BLaER1 treated with 17β-estradiol and CSF1 and Interleukin-3, amounts not matched to agents 10 nM and 100 nM (cell line): ENCODE measurements around the gene SYN1.

ENCODE experiments used
- H3K27ac ChIP-seq, 11 experiments: shearing (Covaris generic); formaldehyde crosslinking; 2 replicates each; pipeline ENCODE4 v1.8.1; 2022
- H3K27me3 ChIP-seq, 11 experiments: shearing (Covaris generic); formaldehyde crosslinking; 2 replicates each; pipeline ENCODE4 v1.8.1; 2022
- H3K36me3 ChIP-seq, 11 experiments: shearing (Covaris generic); formaldehyde crosslinking; 2 replicates each; pipeline ENCODE4 v1.8.1; 2022
- H3K4me1 ChIP-seq, 10 experiments: shearing (Covaris generic); formaldehyde crosslinking; 2 replicates each; pipeline ENCODE4 v1.8.1; 2022
- H3K4me2 ChIP-seq, 11 experiments: shearing (Covaris generic); formaldehyde crosslinking; 2 replicates each; pipeline ENCODE4 v1.8.1; 2022
- H3K4me3 ChIP-seq, 10 experiments: shearing (Covaris generic); formaldehyde crosslinking; 2 replicates each; pipeline ENCODE4 v1.8.1; 2022
- H3K9ac ChIP-seq, 11 experiments: shearing (Covaris generic); formaldehyde crosslinking; 2 replicates each; pipeline ENCODE4 v1.8.1; 2022
- H3K9me3 ChIP-seq, 11 experiments: shearing (Covaris generic); formaldehyde crosslinking; replicated peaks in 1 of 11; 2 replicates each; pipeline ENCODE4 v1.8.1; 2022
- H4K20me1 ChIP-seq, 11 experiments: shearing (Covaris generic); formaldehyde crosslinking; 2 replicates each; pipeline ENCODE4 v1.8.1; 2022
- Cebpa-rat ChIP-seq, 11 experiments: shearing (Covaris generic); IDR thresholded peaks; 2 replicates each; pipeline ENCODE4 v1.8.1; 2022

The SYN1 gene

GRCh38 chrX:47645530-47645929 lies 25.9 kb upstream of the SYN1 start:
- no peak for TF ChIP-seq Cebpa-rat (IDR thresholded peaks at IDR 0.05)
- Histone ChIP-seq H3K4me1 (peaks cover 20 to 36% (median 27%) of the 10 kb centered on the region in 10 experiments), H3K27ac (no peak overlapping the region), H3K9ac (no peak overlapping the region), H3K9me3 (peaks cover 8 to 20% (median 10%) of the 10 kb centered on the region in 11 experiments; a peak in 21 of 22 replicates), H3K4me3 (no peak overlapping the region), H4K20me1 (peaks cover 10 to 65% (median 29%) of the 10 kb centered on the region in 11 experiments; a peak in 20 of 22 replicates), H3K36me3 (peaks cover 10 to 23% (median 18%) of the 10 kb centered on the region in 11 experiments), H3K4me2 (peak overlapping the region in 1 of 11 experiments; percentile 5; a peak in 1 of 22 replicates), H3K27me3 (peaks cover 20 to 85% (median 69%) of the 10 kb centered on the region in 11 experiments; a peak in 21 of 22 replicates)

DNA sequence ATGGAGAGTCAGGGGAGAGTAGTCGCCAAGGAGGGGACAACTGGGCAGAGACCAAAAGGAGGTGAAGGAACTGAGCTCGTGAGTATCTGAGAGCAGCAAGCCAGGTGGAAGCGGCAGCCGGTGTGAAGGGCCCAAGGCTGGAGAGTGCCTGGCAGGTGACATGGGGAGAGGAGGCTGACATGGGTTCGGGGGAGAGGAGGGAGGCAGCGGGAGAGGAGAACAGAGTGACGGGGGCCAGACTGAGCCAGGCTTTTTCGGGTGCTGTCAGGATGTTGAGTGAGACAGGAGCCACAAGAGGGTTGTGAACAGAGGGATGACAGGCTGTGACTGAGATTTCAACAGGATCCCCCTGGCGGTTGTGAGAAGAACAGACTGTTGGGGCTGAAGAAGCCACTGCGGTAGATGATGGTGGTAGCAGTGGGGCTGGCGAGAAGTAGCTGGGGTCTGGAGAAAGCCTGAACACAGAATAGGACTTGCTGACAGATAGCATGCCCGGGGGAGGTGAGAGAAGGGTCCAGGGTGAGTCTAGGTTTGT lies 25.0 kb upstream of the SYN1 start:
- Histone ChIP-seq H3K4me3 (no peak overlapping the region), H3K9me3 (peaks cover 17 to 24% (median 19%) of the 10 kb centered on the region in 11 experiments), H4K20me1 (peaks cover 10 to 65% (median 29%) of the 10 kb centered on the region in 11 experiments; a peak in 20 of 22 replicates), H3K4me1 (peaks cover 20 to 36% (median 27%) of the 10 kb centered on the region in 10 experiments), H3K27me3 (peaks cover 23 to 94% (median 78%) of the 10 kb centered on the region in 11 experiments; a peak in 21 of 22 replicates), H3K36me3 (peaks cover 19 to 32% (median 27%) of the 10 kb centered on the region in 11 experiments), H3K27ac (no peak overlapping the region), H3K9ac (no peak overlapping the region), H3K4me2 (peak overlapping the region in 3 of 11 experiments; percentile 7 to 30 (median 12); a peak in 1 of 22 replicates)
- no peak for TF ChIP-seq Cebpa-rat (IDR thresholded peaks at IDR 0.05)

DNA sequence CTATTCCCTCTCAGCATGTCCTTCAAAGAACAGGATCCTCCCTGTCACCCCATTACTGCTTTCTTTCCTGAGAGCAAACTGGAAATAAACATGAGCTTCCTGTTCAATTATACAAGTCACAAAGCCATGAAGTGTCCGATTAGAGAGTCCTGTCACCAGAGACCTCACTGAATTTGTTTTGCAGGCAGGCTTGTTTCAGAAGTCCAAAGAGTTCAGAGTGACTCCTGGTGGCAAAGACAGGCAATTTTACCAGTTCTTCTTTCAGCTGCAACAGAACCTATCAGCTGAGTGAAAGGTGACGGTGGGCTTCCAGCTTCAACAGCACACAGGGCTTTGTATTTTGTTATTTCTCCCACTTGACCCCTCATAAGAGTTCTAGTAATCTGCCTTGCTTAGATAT lies 24.3 kb upstream of the SYN1 start:
- Histone ChIP-seq H3K4me2 (peak overlapping the region in 2 of 11 experiments; percentile 7 to 8; a peak in 3 of 22 replicates), H3K4me1 (peaks cover 14 to 32% (median 24%) of the 10 kb centered on the region in 10 experiments), H3K36me3 (peaks cover 26 to 39% (median 34%) of the 10 kb centered on the region in 11 experiments), H3K9ac (no peak overlapping the region; a peak in 1 of 22 replicates), H3K27me3 (peaks cover 25 to 95% (median 81%) of the 10 kb centered on the region in 11 experiments; a peak in 21 of 22 replicates), H4K20me1 (peaks cover 11 to 60% (median 29%) of the 10 kb centered on the region in 11 experiments; a peak in 20 of 22 replicates), H3K27ac (no peak overlapping the region), H3K4me3 (no peak overlapping the region), H3K9me3 (peaks cover 22 to 31% (median 25%) of the 10 kb centered on the region in 11 experiments)
- no peak for TF ChIP-seq Cebpa-rat (IDR thresholded peaks at IDR 0.05)

DNA sequence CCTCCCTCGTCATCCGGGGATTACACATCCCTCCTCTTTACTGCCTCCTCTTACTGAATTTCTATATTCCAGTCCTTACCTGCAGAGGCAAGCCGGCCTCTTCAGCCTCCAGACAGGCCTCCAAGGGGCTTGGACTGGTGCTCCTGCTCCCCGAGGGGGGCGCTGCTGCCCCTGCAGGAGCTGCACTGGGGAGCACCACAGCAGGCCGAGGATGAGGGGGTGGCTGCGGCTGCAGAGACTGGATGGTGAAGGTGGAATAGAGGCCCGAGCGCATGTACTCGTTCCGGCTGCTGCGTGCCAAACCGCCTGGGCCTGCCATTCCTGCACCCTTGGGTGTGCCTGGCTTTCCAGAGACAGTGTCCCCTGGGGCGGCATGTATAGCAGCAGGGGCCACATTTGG lies 19.2 kb upstream of the SYN1 start:
- Histone ChIP-seq H3K27ac (no peak overlapping the region), H3K4me3 (no peak overlapping the region), H3K4me1 (peaks cover 7 to 51% (median 25%) of the 10 kb centered on the region in 10 experiments; a peak in 17 of 20 replicates), H3K27me3 (peaks cover 22 to 89% (median 79%) of the 10 kb centered on the region in 11 experiments), H3K36me3 (peaks cover 33 to 78% (median 50%) of the 10 kb centered on the region in 11 experiments), H3K9me3 (peaks cover 22 to 39% (median 28%) of the 10 kb centered on the region in 11 experiments), H4K20me1 (peaks cover 0 to 16% (median 6%) of the 10 kb centered on the region in 11 experiments; a peak in 12 of 22 replicates), H3K9ac (no peak overlapping the region), H3K4me2 (peak overlapping the region in 4 of 11 experiments; percentile 63 to 74 (median 66); a peak in 4 of 22 replicates)
- TF ChIP-seq Cebpa-rat (IDR thresholded peaks at IDR 0.05), result no peak

- peak overlapping the region; percentile 48 to 77 (median 67) for H3K4me2 ChIP-seq
- H3K27me3 ChIP-seq, result peaks cover 22 to 90% (median 84%) of the 10 kb centered on the region in 11 experiments
- peak overlapping the region in 9 of 11 experiments; percentile 55 to 75 (median 73); a peak in 18 of 22 replicates for H3K27ac ChIP-seq
- H3K36me3 ChIP-seq, result peaks cover 33 to 72% (median 50%) of the 10 kb centered on the region in 11 experiments
- TF ChIP-seq Cebpa-rat (IDR thresholded peaks at IDR 0.05), result no peak
- peaks cover 7 to 58% (median 28%) of the 10 kb centered on the region in 10 experiments; a peak in 16 of 20 replicates for H3K4me1 ChIP-seq
- peak overlapping the region; percentile 51 to 77 (median 69); a peak in 20 of 22 replicates for H3K9ac ChIP-seq
- H3K4me3 ChIP-seq, result peak overlapping the region; percentile 44 to 64 (median 54)
- peaks cover 0 to 13% (median 2%) of the 10 kb centered on the region in 11 experiments; a peak in 4 of 22 replicates for H4K20me1 ChIP-seq
- H3K9me3 ChIP-seq, result peaks cover 22 to 39% (median 28%) of the 10 kb centered on the region in 11 experiments
Measured at GRCh38 chrX:47637546-47638195, 18.0 kb upstream of the SYN1 start.

GRCh38 chrX:47634871-47635575 lies 15.4 kb upstream of the SYN1 start:
- no peak overlapping the region for H3K9ac ChIP-seq

DNA sequence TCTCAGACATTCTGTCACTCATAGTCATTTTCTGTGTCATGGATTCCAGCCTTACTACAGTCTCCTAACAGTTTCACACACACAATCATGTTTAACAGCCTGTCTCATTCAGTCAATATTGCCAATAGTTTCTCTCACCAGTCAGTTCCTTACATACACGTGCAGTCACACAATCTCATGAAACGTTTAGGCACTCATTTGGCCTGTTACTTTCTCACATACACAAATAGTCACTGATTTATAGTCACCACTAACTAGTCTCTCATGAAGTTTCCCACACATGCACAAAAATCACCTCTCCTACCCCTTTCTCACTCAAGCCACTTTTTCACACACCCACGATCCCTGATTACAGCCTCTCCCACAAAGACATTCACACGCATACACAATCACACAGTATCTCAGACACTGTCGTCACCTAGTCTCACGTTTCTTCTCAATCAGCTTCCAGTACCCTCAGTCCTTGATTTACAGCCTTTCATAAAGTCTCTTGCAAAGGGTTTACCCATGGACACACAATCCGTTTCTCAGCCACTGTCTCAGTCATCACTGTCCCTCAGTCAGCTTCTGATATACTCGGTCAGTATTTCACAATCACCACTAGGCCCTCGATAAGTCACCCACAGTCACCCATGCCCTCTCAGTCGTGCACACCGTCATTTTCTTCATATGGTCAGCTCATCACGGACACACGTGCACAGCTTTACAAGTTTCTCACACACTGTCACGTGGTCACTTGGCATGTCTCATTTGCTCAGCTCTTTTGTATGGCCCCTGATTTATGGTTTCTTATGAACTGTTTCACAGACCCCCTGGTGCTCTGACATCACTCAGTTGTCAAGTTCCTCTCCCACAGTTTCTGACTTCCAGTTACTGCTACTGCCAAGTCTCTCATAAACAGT lies 14.3 kb upstream of the SYN1 start:
- Histone ChIP-seq H3K9me3 (peaks cover 0 to 13% (median 3%) of the 10 kb centered on the region in 11 experiments; a peak in 6 of 22 replicates), H3K36me3 (peaks cover 6 to 39% (median 25%) of the 10 kb centered on the region in 11 experiments; a peak in 18 of 22 replicates), H3K27me3 (peaks cover 6 to 86% (median 72%) of the 10 kb centered on the region in 11 experiments)

More at GRCh38 chrX:47634871-47635575, 15.4 kb upstream of the SYN1 start:
- H3K4me3 ChIP-seq, result no peak overlapping the region
- peaks cover 13 to 85% (median 51%) of the 10 kb centered on the region in 10 experiments for H3K4me1 ChIP-seq
- H3K36me3 ChIP-seq, result peaks cover 17 to 50% (median 35%) of the 10 kb centered on the region in 11 experiments
- peak overlapping the region in 4 of 11 experiments; percentile 41 to 91 (median 75); a peak in 8 of 22 replicates for H3K4me2 ChIP-seq
- peaks cover 0 to 13% (median 0%) of the 10 kb centered on the region in 11 experiments; a peak in 3 of 22 replicates for H4K20me1 ChIP-seq
- H3K27me3 ChIP-seq, result peaks cover 7 to 93% (median 82%) of the 10 kb centered on the region in 11 experiments
- TF ChIP-seq Cebpa-rat (IDR thresholded peaks at IDR 0.05), result no peak
- H3K27ac ChIP-seq, result no peak overlapping the region
- peaks cover 6 to 24% (median 13%) of the 10 kb centered on the region in 11 experiments; a peak in 21 of 22 replicates for H3K9me3 ChIP-seq

More for the DNA sequence above, 14.3 kb upstream of the SYN1 start:
- Histone ChIP-seq H3K4me3 (no peak overlapping the region), H3K27ac (no peak overlapping the region), H4K20me1 (peaks cover 0 to 13% (median 0%) of the 10 kb centered on the region in 11 experiments; a peak in 3 of 22 replicates), H3K4me1 (peaks cover 21 to 91% (median 58%) of the 10 kb centered on the region in 10 experiments), H3K9ac (no peak overlapping the region; a peak in 1 of 22 replicates), H3K4me2 (peak overlapping the region in 4 of 11 experiments; percentile 39 to 91 (median 75); a peak in 6 of 22 replicates)
- peak in 1 of 11 experiments; percentile 43; a peak in 1 of 22 replicates for TF ChIP-seq Cebpa-rat (IDR thresholded peaks at IDR 0.05)
